Gastrocnemius medialis (tissue), 4 donors: ENCODE results near the gene RBM33.

Experiments used
- POLR2A ChIP-seq, 2 donors: fragments of 450-650 bp; IDR thresholded peaks; one replicate each; pipeline ENCODE4 v1.6.1; 2017; ENCODE audit warnings: antibody characterized with exemption in 2 of 2, mild to moderate bottlenecking in 2 of 2, moderate library complexity in 2 of 2
- TF ChIP-seq, protein P1 (sequence below), 5 experiments: fragments of 450-650 bp in 3 of 5; fragments of 200-600 bp in 2 of 5; sonication (generic) in 2 of 5; IDR thresholded peaks in 4 of 5; conservative IDR thresholded peaks in 1 of 5; 1 replicate in 4 of 5; 2 replicates in 1 of 5; pipeline ENCODE4 v1.5.1; 2016 to 2019; ENCODE audit warnings: antibody characterized with exemption in 5 of 5, mild to moderate bottlenecking in 3 of 5, moderate library complexity in 3 of 5

GRCh38 chr7:155821851-155822250, 177.4 kb downstream of the RBM33 start:
- TF ChIP-seq, protein P1, sequence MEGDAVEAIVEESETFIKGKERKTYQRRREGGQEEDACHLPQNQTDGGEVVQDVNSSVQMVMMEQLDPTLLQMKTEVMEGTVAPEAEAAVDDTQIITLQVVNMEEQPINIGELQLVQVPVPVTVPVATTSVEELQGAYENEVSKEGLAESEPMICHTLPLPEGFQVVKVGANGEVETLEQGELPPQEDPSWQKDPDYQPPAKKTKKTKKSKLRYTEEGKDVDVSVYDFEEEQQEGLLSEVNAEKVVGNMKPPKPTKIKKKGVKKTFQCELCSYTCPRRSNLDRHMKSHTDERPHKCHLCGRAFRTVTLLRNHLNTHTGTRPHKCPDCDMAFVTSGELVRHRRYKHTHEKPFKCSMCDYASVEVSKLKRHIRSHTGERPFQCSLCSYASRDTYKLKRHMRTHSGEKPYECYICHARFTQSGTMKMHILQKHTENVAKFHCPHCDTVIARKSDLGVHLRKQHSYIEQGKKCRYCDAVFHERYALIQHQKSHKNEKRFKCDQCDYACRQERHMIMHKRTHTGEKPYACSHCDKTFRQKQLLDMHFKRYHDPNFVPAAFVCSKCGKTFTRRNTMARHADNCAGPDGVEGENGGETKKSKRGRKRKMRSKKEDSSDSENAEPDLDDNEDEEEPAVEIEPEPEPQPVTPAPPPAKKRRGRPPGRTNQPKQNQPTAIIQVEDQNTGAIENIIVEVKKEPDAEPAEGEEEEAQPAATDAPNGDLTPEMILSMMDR (IDR thresholded peaks at IDR 0.05 in 4 of 5, conservative IDR thresholded peaks at IDR 0.05 in 1 of 5): no peak
- no peak for TF ChIP-seq POLR2A (IDR thresholded peaks at IDR 0.05)
